AG04449 (cell line): ENCODE data around the gene SLC23A2.
"Not testable (repeated sequence)": the region's sequence is repeated elsewhere in the genome, so short reads cannot be mapped to it uniquely, and the experiment has no call there.

Source experiments
- CTCF ChIA-PET: fragments of 350-600 bp; formaldehyde crosslinking; extraction: SDS; loops from one replicate; lab custom pipeline; 2021; ENCODE audit warnings: antibody characterized with exemption; lab: Yijun Ruan, JAX
- POLR2A ChIA-PET: fragments of 400-600, 350-600 bp; formaldehyde crosslinking; extraction: SDS; loops from one replicate; lab custom pipeline; 2020; ENCODE audit warnings: antibody characterized with exemption, inconsistent platforms; lab: Yijun Ruan, JAX
- DNase-seq: peaks from one replicate; pipeline ENCODE4 v3.0.0-alpha.2; 2010; ENCODE audit warnings: low read depth, low spot score
- H3K4me3 ChIP-seq: 2 replicates; pipeline ENCODE4 v1.5.1; 2011; ENCODE audit warnings: low read depth, mild to moderate bottlenecking, control low read depth, low read length
- CTCF ChIP-seq: IDR thresholded peaks from one replicate; pipeline ENCODE4 v1.5.1; 2011; ENCODE audit warnings: mild to moderate bottlenecking, moderate library complexity, low read length, control low read depth, inconsistent platforms; ENCODE audit not compliant: insufficient read depth; ENCODE audit errors: missing control alignments

Gene SLC23A2

GRCh38 chr20:4853757-4854560 is 147.4 kb downstream of the SLC23A2 start:
- no peak overlapping the region for H3K4me3 ChIP-seq
- CTCF ChIA-PET, result no interaction called here
- POLR2A ChIA-PET, result no interaction called here
- TF ChIP-seq CTCF, result no peak
- no peak for DNase-seq

- CTCF ChIA-PET, result no interaction called here
- no peak for TF ChIP-seq CTCF
- POLR2A ChIA-PET, result no interaction called here
These were observed 148.3 kb downstream of the SLC23A2 start for GRCh38 chr20:4853004-4853403.

GRCh38 chr20:4850960-4851359 is 150.3 kb downstream of the SLC23A2 start:
- DNase-seq, result no peak
- H3K4me3 ChIP-seq, result no peak overlapping the region
- no peak for TF ChIP-seq CTCF
- ChIA-PET CTCF (no interaction called here), POLR2A (no interaction called here)

More at GRCh38 chr20:4853004-4853403, 148.3 kb downstream of the SLC23A2 start:
- DNase-seq, result no peak
- H3K4me3 ChIP-seq, result no peak overlapping the region

- DNase-seq, POLR2A ChIA-PET, CTCF ChIA-PET, H3K4me3 ChIP-seq: not testable (repeated sequence)
These were observed 152.5 kb downstream of the SLC23A2 start for GRCh38 chr20:4848829-4849228.

GRCh38 chr20:4848041-4848440 is 153.3 kb downstream of the SLC23A2 start:
- H3K4me3 ChIP-seq, result no peak overlapping the region
- ChIA-PET POLR2A (no interaction called here), CTCF (no interaction called here)
- DNase-seq, result no peak
- no peak for TF ChIP-seq CTCF

- POLR2A ChIA-PET, result no interaction called here
- CTCF ChIA-PET, result no interaction called here
- no peak overlapping the region for H3K4me3 ChIP-seq
These were observed 154.5 kb downstream of the SLC23A2 start for GRCh38 chr20:4846821-4847220.

More at GRCh38 chr20:4846821-4847220, 154.5 kb downstream of the SLC23A2 start:
- TF ChIP-seq CTCF, result no peak
- no peak for DNase-seq
